ENCODE measurements around the gene CBX8. TPM values are rescaled to one million over a fixed set of nuclear protein-coding genes. Genes with fewer than 3 reads are reported as not detected.

Gene CBX8
- total RNA-seq, 4 donors from 2014 or later, result 1.7 to 7.5 (median 2.6) TPM

DNA sequence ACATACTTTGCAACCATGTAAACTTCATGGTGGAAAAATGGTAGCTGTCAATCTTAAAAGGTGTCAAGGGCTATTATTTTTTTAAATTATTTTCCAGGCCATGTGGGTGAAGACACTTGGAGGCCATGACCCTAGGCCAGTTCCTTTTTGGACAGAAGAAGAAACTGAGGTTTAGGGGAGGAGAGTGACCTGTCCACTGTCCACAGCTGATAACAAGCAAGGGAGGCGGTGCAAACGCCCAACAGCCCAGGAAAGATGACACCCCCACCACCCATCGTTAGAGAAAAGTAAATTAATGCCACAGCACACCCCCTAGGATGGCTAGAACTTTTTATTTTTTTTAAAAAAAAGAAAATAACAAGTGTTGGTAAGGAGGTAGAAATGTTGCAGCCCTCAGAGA is 46.9 kb downstream of the CBX8 start:
- TF ChIP-seq EP300 (IDR thresholded peaks at IDR 0.05), result no peak
- TF ChIP-seq, protein P1, sequence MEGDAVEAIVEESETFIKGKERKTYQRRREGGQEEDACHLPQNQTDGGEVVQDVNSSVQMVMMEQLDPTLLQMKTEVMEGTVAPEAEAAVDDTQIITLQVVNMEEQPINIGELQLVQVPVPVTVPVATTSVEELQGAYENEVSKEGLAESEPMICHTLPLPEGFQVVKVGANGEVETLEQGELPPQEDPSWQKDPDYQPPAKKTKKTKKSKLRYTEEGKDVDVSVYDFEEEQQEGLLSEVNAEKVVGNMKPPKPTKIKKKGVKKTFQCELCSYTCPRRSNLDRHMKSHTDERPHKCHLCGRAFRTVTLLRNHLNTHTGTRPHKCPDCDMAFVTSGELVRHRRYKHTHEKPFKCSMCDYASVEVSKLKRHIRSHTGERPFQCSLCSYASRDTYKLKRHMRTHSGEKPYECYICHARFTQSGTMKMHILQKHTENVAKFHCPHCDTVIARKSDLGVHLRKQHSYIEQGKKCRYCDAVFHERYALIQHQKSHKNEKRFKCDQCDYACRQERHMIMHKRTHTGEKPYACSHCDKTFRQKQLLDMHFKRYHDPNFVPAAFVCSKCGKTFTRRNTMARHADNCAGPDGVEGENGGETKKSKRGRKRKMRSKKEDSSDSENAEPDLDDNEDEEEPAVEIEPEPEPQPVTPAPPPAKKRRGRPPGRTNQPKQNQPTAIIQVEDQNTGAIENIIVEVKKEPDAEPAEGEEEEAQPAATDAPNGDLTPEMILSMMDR (IDR thresholded peaks at IDR 0.05), result no peak
- intact Hi-C loops (cut with DNase I), result no loop called here
- H3K4me1 ChIP-seq, result peaks cover 5 to 18% (median 17%) of the 10 kb centered on the region in 4 donors
- no peak for DNase-seq (ENCODE audit: extremely low spot score)
- peaks cover 0 to 91% (median 49%) of the 10 kb centered on the region in 4 donors for H3K27me3 ChIP-seq
- H3K9me3 ChIP-seq, result no peaks in the 10 kb centered on the region
- H3K4me3 ChIP-seq, result no peak overlapping the region
- WGBS, result 68% methylated on average over 3 of the region's 3 CpGs
- H3K27ac ChIP-seq (replicated peaks in 1 of 4), result no peak overlapping the region
- H3K36me3 ChIP-seq, result no peaks in the 10 kb centered on the region

DNA sequence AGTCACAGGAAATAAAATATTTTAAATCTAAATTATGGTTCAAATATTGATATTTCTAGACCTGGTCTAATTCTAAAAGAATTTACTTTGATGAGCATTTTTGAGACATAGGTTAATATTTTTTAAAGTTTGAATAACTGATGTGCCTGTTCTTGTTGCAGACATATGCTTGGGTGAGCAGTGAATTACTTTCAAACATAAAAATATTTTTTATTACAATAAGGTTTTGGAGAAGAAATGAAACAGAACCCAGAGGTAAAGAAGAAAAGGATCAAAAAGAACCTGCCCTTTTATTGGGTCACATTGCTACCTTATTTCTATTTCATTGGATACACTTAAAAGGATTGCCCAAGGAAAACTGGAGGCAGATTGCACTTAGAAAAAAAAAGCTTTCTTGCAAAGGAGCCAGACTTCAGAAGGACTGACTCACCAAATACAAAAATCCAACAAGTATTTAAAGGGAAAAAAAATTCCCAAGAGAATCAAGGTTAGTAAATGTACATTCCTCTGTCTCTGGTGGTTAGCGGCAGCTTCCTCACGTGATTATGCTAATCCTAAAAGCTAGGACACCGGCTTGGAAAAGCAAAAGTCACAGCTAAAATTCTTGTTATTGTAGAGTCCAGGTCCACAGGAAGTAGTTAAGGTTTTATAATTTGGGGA is 47.6 kb downstream of the CBX8 start:
- H3K36me3 ChIP-seq, result no peaks in the 10 kb centered on the region
- H3K27me3 ChIP-seq, result peaks cover 0 to 84% (median 49%) of the 10 kb centered on the region in 4 donors
- no peak overlapping the region for H3K4me3 ChIP-seq
- 54% methylated on average over 3 of the region's 3 CpGs for WGBS
- H3K4me1 ChIP-seq, result peaks cover 5 to 18% (median 17%) of the 10 kb centered on the region in 4 donors
- H3K9me3 ChIP-seq, result no peaks in the 10 kb centered on the region
- no peak for DNase-seq (ENCODE audit: extremely low spot score)
- intact Hi-C loops (cut with DNase I), result no loop called here
- no peak overlapping the region for H3K27ac ChIP-seq (replicated peaks in 1 of 4)
- TF ChIP-seq POLR2AphosphoS5 (IDR thresholded peaks at IDR 0.05), result no peak
- no peak for TF ChIP-seq POLR2A (IDR thresholded peaks at IDR 0.05; ENCODE audit: low read depth)
- TF ChIP-seq EP300 (IDR thresholded peaks at IDR 0.05), result no peak
- TF ChIP-seq, protein P1 (IDR thresholded peaks at IDR 0.05), result no peak

DNA sequence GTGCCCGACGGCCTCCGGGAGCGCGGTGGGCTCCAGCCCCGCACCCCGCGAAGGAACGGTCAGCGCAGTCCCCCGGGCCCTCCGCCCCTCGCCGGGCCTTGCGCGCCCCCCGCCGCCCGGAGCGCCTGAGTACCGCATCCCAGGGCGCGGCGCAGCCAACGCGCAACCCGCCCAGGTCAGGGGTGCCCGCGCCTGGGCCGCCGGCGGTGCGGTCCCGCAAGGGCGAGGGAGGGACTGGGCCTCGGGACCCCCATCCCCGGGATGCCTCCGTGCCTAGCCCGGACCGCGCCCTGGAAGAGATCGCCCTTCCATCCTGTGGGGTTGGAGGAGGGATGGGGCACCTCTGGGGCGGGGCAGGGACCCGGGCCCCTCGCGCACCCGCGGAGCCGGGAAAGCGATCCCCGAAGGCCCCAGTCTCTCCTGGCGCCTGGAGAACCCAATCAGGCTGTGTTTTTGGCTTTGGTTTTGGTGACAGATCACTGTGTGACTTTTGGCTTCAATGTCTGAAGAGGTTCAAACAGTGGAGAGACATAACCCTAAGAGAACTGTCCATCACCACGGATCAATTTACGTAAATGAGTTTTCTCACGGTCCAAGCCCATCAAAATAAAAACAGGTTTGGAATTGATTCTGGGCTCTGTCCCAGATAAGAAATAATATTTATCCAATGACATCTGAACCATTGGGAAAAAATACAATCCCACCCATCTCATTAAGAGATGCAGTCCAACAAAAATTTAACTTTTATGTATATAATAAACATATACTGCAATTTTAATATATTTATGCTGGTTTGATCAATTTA is 48.4 kb downstream of the CBX8 start:
- 38% methylated on average over 3 of the region's 55 CpGs for WGBS
- Histone ChIP-seq H3K27ac (replicated peaks in 1 of 4) (no peak overlapping the region), H3K27me3 (peaks cover 0 to 82% (median 49%) of the 10 kb centered on the region in 4 donors), H3K9me3 (no peaks in the 10 kb centered on the region), H3K36me3 (no peaks in the 10 kb centered on the region), H3K4me1 (peaks cover 5 to 18% (median 17%) of the 10 kb centered on the region in 4 donors), H3K4me3 (no peak overlapping the region)
- DNase-seq (ENCODE audit: extremely low spot score), result no peak
- intact Hi-C loops (cut with DNase I), result no loop called here
- TF ChIP-seq, protein P1 (IDR thresholded peaks at IDR 0.05), result no peak
- no peak for TF ChIP-seq POLR2AphosphoS5 (IDR thresholded peaks at IDR 0.05)
- TF ChIP-seq EP300 (IDR thresholded peaks at IDR 0.05), result no peak
- no peak for TF ChIP-seq POLR2A (IDR thresholded peaks at IDR 0.05; ENCODE audit: low read depth)

DNA sequence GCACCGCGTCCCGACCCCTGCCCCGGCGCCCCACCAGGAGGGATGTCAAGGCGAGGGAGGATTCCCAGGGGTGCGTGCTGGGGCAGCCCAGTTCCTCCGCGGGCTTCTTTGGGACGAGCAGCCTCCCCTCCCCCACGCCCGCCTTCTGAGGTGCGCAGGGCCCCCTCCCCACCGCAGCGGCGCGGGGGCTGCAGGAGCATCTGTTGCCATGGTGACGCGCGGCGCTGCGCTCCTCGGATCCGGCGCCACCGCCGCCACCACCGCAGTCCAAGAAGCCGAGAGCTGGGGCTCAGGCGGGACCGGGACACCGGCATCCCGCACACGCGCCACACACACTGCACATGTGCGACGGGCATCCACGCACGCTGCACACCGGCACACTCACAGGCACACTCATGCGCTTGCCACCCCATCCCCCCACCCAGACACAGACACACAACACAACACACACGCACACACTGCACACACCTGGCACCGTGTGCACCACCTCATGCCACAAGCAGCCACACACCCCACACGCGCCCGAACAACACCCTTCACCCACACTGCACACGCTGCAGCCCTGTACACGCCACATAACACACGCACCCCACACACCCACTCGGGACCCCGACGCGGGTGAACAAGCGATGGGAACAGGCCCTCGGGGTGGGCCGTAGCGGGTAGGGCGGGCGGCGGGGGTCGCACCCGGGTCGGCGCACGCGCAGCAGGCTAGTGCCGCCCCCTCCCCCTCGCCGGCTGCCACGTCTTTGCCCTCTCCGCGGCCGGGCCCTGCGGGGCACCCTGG is 49.2 kb downstream of the CBX8 start:
- intact Hi-C loops (cut with DNase I), result no loop called here
- H3K4me1 ChIP-seq, result peaks cover 5 to 18% (median 17%) of the 10 kb centered on the region in 4 donors

More for the DNA sequence above, 49.2 kb downstream of the CBX8 start:
- DNase-seq (ENCODE audit: extremely low spot score), result no peak
- Histone ChIP-seq H3K9me3 (no peaks in the 10 kb centered on the region), H3K27ac (replicated peaks in 1 of 4) (no peak overlapping the region), H3K36me3 (no peaks in the 10 kb centered on the region), H3K27me3 (peaks cover 0 to 80% (median 49%) of the 10 kb centered on the region in 4 donors), H3K4me3 (no peak overlapping the region)
- TF ChIP-seq POLR2A (IDR thresholded peaks at IDR 0.05; ENCODE audit: low read depth) (no peak), POLR2AphosphoS5 (IDR thresholded peaks at IDR 0.05) (no peak), EP300 (IDR thresholded peaks at IDR 0.05) (no peak)
- TF ChIP-seq, protein P1 (IDR thresholded peaks at IDR 0.05), result no peak
- 4% methylated on average over 20 of the region's 74 CpGs for WGBS
